Midbrain (tissue), 1 donor: ENCODE measurements around the gene GAS7.

Experiments used
- DNase-seq: peaks from one replicate; lab custom pipeline; 2025; lab: John Stamatoyannopoulos, UW

Gene GAS7

GRCh38 chr17:9913476-9913875 lies 284.9 kb downstream of the GAS7 start:
- DNase-seq, result no peak

- no peak for DNase-seq
Measured at GRCh38 chr17:9912121-9913099, 286.0 kb downstream of the GAS7 start.

GRCh38 chr17:9911089-9911488 lies 287.3 kb downstream of the GAS7 start:
- DNase-seq, result no peak

GRCh38 chr17:9908649-9909042 lies 289.8 kb downstream of the GAS7 start:
- DNase-seq, result no peak

GRCh38 chr17:9907883-9908648 lies 290.3 kb downstream of the GAS7 start:
- DNase-seq, result no peak

- no peak for DNase-seq
Measured at GRCh38 chr17:9907131-9907530, 291.3 kb downstream of the GAS7 start.

- no peak for DNase-seq
Measured at GRCh38 chr17:9906616-9907015, 291.8 kb downstream of the GAS7 start.

- DNase-seq, result peak; percentile 32
Measured at GRCh38 chr17:9905902-9906301, 292.5 kb downstream of the GAS7 start.

GRCh38 chr17:9905078-9905415 lies 293.4 kb downstream of the GAS7 start, which contains the start of gene RCVRN:
Gene RCVRN (minus strand): TSS chr17:9905271. CDS start chr17:9905180, 91 bp downstream.
- no peak for DNase-seq

GRCh38 chr17:9904277-9905077 lies 293.9 kb downstream of the GAS7 start:
- DNase-seq, result no peak

- DNase-seq, result no peak
Measured at GRCh38 chr17:9902120-9902519, 296.3 kb downstream of the GAS7 start.

- DNase-seq, result no peak
Measured at GRCh38 chr17:9900784-9901183, 297.6 kb downstream of the GAS7 start.

- DNase-seq, result no peak
Measured at GRCh38 chr17:9900044-9900594, 298.3 kb downstream of the GAS7 start.

- no peak for DNase-seq
Measured at GRCh38 chr17:9899280-9900043, 298.9 kb downstream of the GAS7 start.

GRCh38 chr17:9898812-9899211 lies 299.6 kb downstream of the GAS7 start:
- DNase-seq, result no peak

- DNase-seq, result no peak
Measured at GRCh38 chr17:9897372-9897968, 300.9 kb downstream of the GAS7 start.

- no peak for DNase-seq
Measured at GRCh38 chr17:9895923-9896322, 302.5 kb downstream of the GAS7 start.

GRCh38 chr17:9894231-9894630 lies 304.2 kb downstream of the GAS7 start:
- no peak for DNase-seq

- no peak for DNase-seq
Measured at GRCh38 chr17:9893411-9894012, 304.9 kb downstream of the GAS7 start.

GRCh38 chr17:9890124-9890523 lies 308.3 kb downstream of the GAS7 start:
- DNase-seq, result no peak
